Myocyte (in vitro differentiated cells): Measurements from ENCODE around the gene TNNT1. TPM values are rescaled to one million over a fixed set of nuclear protein-coding genes. Genes with fewer than 3 reads are reported as not detected.
"Not testable (repeated sequence)": the region's sequence is repeated elsewhere in the genome, so short reads cannot be mapped to it uniquely, and the experiment has no call there.

Experiments used
- DNase-seq: peaks from one replicate; pipeline ENCODE4 v3.0.0-alpha.2; 2012; ENCODE audit warnings: low read depth
- total RNA-seq: library from RNA; depleted of rRNA; stranded (reverse); fragments of >200 nt; gene quantifications from 2 replicates; pipeline ENCODE4 v1.2.3, GENCODE V29; 2014

TNNT1 gene
- total RNA-seq, 1 donor from 2014 or later: 4,610 TPM

DNA sequence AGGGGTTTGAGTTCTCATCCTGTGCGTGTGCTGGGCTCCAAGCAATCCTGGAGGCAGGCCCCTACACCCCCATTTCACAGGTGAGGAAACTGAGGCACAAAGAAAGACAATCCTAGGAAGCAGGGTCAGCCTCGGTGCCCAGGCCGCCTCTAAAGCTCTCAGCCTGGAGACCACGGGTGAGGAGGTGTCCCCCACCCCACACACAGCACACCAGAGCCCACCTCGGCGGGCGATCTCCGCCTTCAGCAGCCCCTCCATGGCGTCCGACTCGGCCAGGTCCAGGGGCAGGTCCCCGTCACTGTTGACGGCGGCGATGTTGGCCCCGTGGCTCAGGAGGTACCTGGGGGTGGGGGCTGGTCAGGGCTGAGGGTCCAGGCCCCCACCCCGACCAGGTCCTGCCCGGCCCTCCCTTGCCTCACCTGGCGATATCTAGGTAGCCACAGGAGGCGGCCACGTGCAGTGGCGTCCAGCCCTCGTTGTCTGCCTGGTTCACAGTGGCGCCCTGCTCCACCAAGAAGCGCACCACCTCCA is 36.7 kb downstream of the TNNT1 start:
- no peak for DNase-seq

DNA sequence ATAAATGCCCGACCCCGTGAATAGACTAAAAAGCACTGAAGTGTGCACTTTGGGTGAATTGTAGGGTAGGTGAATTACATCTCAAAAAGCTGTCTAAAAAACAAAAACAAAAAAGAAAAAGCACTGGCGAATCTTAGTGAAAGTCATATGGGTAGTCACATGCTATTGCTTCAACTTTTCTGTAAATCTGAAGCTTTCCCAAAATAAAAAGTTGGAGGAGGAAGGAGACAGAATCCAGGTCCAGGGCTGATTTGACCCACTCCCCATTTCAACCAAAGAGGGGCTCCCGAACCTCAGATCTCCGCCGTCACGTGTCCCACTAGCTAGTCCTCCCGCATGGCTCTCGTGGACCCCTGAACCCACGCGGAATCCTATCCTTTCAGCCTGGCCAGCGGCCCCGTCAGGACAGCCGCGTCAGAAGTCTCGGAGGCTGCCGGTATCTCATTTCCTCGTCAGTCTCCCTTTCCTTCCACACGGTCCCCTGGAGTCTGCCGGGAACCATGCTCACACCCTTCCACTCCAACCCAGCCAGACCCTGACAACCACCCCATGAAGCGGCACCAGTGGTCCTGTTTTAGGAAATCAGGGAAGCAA is 37.7 kb downstream of the TNNT1 start:
- DNase-seq: no peak

DNA sequence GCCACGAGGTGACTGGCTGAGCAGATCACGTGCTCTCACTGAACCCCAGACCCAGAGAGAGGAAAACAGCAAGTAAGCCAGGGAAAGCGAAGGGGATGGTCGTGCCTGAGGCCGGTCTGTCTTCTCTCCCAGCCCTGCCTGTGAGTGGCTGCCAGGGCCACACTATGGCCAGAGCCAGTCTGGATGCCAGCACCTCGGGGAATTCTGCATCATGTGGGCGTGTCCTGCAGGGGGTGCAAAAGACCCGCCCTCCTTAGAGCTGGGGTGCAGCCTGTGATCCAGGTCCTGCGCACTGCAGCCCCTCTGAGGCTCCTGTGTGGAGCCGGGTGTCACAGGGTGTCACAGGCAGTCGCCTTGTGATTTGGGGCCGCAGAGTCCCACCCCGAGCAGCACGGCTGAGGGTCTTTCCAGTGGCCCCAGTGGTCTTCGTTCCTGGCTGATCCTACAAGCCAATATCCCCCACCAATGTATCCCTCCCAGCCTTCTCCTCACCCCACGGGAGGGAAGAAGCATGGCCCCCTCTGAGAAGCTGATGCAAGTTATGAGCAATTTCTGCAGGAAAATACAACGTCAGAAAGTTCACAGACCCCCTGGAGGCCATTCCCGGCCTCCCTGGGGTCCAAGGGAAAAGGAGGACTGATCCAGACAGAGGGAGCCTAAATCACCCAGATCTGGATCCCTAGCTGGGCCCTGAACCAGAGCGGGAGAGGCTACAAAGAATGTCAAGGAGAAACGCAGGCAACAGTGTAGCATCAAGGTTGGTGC is 39.3 kb downstream of the TNNT1 start:
- DNase-seq: no peak

DNA sequence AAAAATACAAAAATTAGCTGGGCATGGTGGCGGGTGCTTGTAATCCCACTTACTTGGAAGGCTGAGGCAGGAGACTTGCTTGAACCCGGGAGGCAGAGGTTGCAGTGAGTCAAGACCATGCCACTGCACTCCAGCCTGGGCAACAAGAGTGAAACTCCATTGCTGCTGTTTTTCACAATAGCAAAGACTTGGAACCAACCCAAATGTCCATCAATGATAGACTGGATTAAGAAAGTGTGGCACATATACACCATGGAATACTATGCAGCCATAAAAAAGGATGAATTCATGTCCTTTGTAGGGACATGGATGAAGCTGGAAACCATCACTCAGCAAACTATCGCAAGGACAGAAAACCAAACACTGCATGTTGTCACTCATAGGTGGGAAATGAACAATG is 41.8 kb downstream of the TNNT1 start:
- DNase-seq: not testable (repeated sequence)

DNA sequence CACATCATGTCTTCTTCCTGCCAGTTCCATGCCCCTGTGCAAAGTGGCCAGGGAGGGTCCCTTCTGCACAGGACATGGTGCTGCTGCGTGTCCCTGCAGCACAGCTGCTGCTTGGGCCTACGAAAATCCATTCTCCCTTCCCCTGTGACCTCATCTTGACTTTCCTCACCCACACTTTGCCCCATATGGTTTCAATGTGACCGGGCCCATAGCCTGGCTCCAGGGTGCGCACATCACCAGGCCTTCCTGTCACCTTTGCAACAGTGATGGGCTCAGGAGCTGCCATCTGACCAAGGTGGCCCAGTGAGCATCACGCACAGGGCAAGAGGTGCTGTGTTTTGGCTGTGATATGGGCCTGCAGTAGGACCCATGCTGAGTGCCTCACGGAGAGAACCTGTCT is 42.4 kb downstream of the TNNT1 start:
- no peak for DNase-seq

DNA sequence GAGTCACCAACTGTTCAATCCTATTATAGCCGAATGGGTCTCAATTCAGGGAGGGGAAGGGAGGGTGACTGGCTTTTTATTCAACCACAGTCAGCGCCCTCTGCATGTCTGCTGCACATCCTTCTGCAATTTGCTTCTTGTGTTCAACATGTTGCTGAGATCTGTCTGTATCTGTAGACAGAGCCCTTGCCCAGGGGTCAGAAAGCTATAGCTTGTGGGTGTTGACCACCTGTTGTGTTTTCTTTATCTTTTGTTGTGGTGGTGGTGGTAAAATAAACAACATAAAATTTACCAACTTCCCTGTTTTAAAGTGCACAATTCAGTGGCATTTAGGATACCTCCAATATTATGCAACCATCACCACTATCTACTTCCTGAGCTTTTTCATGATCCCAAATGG is 43.8 kb downstream of the TNNT1 start:
- DNase-seq: no peak

DNA sequence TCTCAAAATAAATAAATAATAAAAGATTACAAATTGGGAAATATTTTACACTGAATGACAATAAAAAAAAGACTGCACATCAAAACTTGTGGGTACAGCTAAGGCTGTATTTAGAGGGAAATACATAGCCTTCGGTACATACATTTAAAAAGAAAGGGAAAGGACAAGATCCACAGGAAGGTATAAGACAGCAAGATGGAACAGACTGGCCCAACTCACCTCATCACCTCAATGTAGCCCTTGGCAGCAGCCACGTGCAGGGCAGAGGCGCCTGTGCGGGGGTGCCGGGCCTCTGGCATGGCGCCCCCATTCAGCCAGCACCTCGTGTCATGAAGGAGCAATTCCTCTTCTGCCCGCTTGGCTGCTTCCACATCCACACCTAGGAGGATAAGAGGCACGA is 45.8 kb downstream of the TNNT1 start:
- no peak for DNase-seq

DNA sequence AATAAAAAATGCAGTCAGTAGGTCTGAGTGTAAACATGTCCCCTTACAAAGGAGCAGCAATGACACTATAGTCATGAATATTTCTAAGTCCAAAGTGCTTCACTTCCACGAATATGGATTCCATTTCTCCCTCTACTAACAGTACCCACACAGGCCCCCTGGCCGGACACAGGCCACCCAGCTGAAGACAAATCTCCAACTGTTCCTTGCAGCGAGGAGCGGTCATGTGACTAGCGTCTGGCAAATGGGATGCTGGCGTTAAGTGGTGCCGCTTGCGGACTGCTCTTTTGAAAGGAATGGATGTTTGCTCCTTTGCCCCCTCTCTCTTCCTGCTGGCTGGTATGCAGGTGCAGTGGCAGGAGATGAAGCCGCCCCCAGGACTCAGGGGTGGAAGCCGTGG is 47.7 kb downstream of the TNNT1 start:
- DNase-seq: no peak

DNA sequence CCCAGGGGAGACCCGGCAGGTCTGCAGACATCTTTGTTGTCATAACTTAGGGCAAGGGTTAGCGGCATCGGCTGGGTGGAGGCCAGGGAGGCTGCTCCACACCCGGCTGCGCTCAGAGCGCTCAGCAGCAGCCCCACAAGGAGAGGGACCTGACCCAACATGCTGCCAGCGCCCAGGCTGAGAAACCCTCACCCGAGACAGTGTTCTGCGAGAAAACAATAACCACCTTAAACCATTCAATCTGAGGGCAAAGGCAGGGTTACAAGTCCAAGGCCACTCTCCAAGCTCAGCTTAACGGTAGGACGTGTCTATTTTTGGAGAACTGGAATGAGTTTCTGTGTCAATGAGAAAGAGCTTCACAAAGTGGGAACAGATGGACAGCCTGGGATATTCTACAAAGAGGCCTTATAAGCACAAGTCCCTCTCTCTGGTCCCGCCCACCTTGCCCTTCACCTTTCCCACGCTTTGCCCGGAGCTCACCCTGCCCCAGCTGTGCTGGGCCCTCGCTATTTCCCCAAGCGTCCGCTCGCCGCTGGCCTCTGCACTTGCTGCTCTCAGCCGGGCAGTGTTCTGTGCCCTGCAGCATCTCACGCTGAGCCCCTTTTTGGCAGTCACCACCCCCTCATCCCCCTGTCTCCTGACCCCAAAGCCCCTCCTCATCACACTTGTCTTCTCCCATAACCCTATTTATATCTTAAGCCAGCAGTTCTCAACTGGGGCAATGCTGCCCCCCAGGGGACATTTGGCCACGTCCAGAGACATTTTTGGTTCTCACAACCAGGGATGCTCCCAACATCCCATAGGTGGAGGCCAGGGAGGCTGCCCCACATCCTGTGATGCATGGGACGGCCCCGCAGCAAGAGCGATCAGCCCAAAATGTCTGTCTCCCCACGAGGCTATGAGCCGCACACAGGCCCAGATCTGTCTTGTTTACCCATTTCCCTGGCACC is 49.2 kb downstream of the TNNT1 start:
- peak; percentile 31 for DNase-seq

DNA sequence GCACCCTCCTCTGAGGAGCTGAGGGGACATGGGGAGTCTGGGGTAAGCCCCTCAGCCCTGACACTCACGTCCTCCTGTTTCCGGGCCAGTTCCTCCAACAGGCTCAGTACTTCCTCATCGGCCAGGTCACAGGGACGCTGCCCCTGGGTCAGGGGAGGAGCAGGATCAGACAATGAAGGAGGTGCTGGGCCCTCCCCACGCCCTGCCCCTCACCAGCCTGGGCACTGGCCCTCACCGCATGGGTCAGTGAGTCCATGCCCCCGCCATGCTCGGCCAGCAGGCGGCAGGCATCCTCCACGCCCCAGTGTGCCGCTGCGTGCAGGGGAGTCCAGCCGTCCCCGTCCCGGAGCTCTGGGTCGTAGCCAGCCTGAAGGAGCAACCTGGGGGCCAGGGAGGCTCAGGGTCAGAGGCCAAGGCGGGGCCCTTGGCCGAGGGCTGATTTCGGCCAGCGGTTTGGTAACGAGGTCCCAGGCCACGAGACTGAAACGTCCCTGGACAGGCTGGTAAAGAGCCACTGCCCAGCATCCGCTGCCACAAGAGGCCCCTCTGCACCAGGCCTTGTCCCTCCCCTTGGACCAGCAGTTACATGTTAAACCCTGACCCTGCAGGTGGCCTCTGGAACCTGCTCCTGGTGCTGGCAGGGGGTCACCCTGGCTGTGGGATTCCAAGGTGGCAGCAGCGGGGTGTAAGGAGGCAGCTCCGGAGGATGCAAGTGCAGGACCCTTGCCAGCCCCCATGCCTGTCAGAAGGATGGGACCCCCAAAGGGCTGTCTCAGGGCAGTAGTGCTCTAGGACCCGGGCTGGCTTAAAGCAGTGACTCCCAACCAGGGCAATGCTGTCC is 50.1 kb downstream of the TNNT1 start:
- no peak for DNase-seq

DNA sequence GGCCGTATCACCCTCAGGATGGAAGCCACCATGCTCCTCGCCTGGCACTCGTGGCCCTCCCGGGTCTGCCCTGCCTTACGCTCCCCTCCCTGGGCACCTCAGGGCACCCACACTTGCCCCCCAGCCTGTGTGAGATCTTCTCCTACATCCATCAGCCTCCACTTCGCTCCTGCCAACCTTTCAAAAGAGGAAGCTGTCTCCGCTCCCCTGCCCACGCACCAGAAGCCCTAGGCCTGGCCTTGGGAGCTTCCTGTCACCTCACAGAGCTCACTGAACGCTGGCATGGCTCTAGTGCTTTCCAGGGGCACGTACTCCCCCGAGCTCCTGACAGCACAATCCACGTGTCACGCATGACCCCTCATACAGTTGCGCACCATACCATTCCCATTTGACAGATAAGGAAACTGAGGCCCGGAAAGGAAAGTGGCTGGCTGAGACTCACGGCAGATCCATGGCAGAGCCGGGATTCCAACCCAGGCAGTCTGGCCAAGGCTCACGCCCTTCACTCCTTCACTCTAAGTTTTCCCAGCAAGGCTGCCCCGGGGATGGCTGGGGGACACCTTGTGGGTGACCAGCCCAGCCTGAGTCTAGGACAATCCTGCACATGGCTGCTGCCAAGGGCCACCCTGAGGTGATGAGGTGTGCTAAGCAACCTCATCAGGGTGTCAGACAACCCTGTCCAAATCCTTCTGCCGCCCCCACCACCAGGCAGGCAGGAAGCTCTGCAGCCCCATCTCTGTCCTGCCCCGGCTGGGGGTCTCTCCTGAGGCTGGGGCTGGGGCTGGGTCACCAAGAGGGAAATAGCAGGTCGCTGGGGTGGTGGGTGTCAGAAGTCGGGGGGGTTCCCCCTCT is 50.9 kb downstream of the TNNT1 start:
- no peak for DNase-seq

DNA sequence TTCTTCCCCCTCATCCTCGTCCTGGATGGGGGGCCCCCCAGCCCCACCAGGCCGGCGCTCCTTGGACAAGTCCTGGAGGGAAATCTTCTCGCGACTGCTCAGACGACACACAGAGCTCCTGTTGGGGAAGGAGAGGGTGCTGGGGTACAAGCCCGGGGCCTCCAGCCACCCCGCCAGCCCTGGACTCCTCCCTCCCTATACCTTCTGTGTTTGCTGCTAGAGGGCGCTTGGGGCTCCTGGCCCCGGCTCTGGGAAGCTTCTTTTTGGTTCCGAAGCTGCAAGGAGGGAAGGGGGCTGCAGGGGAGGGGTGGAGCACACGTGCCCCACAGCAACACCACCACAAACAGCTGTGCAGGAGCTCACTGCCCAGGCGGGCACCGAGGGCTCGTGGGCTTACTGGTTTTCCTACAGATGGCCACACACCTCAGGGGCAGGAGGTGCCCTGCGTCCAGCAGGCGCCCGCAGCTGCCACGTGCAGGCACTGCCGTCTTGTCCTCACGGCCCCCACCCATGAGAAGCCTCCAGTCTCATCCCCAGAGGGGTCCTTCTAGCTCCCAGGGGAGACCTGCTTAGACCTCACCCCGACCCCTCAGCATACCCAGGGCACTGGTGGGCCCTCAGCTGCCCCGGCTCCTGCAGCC is 52.8 kb downstream of the TNNT1 start:
- DNase-seq: peak; percentile 22

DNA sequence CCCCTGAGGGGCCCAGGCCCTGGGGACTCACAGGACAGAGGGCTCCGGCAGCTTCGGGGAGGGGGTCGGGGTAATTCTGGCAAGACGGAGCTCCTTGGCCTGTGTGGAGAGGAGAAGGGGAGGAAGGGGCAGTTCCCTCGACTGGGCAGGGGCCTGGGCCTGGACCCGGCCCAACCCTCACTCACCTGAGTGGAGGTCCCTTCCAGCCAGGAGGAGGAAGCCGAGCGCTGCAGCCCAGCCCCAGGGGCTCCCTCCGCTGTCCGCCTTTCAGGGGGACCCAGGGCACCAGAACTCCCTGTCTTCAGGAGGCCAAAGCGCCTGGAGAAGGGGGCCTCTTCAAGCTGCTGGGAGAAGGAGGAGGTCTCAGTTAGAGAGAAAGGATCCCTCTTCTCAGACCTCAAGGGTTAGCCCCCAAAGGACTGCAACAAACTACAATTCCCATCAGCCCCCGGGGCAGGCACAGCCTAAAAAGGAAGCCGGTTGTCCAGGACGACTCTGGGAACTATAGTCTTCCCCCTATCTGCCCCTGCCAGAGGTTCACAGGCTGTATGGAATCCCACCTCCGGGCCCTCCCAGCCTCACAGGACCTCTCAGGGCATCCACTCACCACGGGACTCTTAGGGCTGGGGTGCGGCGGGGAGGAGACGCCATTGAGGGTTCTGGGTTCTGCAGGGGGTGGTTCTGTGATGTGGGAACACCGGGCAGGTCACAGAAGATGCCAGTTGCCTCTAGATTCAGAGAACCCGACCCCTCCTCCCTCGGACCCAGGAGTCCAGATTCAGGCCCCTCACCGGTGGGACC is 53.5 kb downstream of the TNNT1 start:
- DNase-seq: no peak

DNA sequence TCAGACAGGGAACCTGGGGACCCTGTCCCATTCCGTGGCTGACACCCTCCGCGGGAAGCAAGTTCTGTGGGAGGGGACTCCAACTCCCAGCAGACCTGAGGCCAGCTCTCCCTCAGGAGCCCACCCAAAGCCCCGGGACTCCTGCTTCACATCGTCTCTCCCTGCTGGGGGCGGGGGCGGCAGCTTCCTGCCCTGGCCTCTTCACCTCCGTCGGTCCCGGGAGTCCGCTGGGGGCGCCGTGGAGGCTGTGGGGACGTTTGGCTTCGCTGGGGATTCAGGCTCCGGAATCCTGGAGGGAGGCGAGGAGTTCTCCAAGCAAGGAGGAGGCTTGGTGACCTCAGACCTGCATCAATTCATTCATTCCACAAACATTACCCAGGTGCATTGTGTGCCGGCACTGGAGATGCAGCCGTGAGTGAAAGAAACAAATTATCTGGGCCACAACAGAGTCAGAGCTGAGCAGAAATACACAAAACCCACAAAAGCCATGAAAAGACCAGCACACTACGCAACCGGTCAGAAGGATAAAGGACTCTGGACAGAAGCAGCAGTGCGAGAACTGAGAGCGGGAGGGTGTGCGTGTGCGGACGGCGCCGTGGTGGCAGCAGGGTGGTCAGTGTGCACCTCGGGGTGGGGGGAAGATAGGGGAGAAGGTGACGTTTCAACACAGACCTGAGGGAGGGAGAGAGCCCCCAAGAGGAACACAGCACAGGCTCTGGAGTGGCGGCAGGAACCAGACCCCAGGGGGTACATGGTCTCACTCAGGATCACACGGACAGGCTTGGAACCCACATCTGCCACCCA is 54.3 kb downstream of the TNNT1 start:
- DNase-seq: no peak

DNA sequence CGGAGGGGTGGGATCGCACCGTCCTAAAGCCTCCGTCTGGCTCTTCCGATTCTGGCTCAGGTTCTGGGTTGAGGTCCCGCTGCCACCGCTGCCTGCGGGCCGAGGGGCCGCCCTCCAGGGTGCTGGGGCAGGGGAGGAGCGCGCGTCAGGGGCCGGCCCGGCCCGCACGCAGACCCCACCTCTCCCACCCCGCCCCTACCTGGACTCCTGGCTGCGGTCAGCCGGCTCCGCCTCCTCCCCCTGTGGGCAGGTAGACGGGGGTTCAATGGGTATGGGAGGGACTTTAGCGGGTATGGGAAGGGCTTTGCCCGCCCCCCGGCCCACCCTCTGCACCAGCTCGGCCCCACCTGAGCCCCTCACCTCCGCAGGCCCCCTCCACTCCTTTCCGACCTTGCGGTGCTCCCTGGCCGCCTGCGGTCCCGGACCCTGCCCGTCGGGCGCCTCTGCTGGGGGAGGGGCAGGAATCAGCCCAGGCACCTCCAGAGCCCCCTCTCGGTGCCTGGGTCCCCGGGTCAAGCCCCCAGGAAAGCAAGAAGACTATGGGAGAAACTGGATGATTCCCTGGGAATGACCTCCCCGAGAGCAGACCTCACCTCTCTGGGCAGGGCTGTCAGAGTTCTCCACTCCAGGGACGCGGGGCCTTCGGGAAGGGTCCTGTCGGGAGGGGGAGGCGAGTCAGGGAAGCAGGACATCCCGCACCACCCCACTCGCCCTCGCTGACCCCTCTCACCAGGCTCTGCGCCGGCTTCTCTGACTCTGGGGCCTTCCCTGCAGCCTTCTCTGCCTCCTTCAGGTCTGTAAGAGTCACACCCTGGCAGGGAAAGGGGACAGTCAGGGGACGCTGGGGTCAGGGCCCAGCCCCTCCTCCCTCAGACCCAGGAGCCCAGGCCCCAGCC is 56.3 kb downstream of the TNNT1 start:
- no peak for DNase-seq

DNA sequence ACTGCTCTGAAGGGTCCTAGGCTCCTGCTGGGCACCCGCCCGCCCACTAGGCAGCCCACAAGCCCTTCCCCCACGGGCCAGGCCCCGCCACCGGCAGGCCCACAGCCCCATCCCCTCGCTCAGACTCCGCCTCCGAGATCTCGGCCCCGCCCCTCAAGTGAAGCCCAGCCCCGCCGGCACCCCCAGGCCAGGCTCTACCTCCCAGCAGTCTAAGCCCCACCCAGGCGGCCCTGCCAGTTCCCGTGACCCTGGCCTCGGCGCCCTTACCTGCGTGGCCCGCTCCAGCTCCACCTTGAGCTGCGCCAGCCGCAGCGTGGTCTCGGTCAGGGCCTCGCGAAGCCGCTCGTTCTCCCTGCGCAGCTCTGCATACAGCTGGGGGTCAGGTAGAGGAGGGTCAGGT is 57.1 kb downstream of the TNNT1 start:
- DNase-seq: no peak
